Head of caudate nucleus (tissue), 42 donors: Measurements from ENCODE around the gene ANAPC7.
A peak's percentile ranks its signal among the peaks of the same experiment; 100 is the strongest.
"Not testable (repeated sequence)": the region's sequence is repeated elsewhere in the genome, so short reads cannot be mapped to it uniquely, and the experiment has no call there.

ENCODE experiments used
- DNase-seq, 42 donors: peaks; one replicate each; pipeline versions ENCODE4 v3.0.0 to v3.0.0-alpha.2; 2020 to 2021; ENCODE audit warnings: mixed read lengths in 7 of 42
- intact Hi-C: fragments of 100-400 bp; cut with DNase I; formaldehyde crosslinking; loops from one replicate; pipeline ENCODE4 v1.15.0; 2022

Gene ANAPC7

GRCh38 chr12:110379197-110379596, 24.3 kb downstream of the ANAPC7 start:
- DNase-seq, result no peak
- intact Hi-C loops, result no loop called here

- intact Hi-C loops, result not testable (repeated sequence)
- peak in 16 of 42 donors; percentile 8 to 68 (median 32) for DNase-seq
Observed at GRCh38 chr12:110378131-110378790, 25.2 kb downstream of the ANAPC7 start.

GRCh38 chr12:110373962-110374611, 29.4 kb downstream of the ANAPC7 start:
- no peak for DNase-seq
- intact Hi-C loops, result no loop called here

GRCh38 chr12:110373425-110373824, 30.1 kb downstream of the ANAPC7 start:
- DNase-seq, result no peak
- intact Hi-C loops, result no loop called here

- intact Hi-C loops, result no loop called here
- peak in 6 of 42 donors; percentile 7 to 56 (median 30) for DNase-seq
Observed at GRCh38 chr12:110373025-110373424, 30.5 kb downstream of the ANAPC7 start.

GRCh38 chr12:110372056-110372425, 31.5 kb downstream of the ANAPC7 start:
- intact Hi-C loops, result no loop called here
- DNase-seq, result no peak

- intact Hi-C loops, result no loop called here
- no peak for DNase-seq
Observed at GRCh38 chr12:110371408-110372055, 32.0 kb downstream of the ANAPC7 start.

- intact Hi-C loops, result no loop called here
Observed at GRCh38 chr12:110370732-110371231, 32.7 kb downstream of the ANAPC7 start.

GRCh38 chr12:110369992-110370391, 33.5 kb downstream of the ANAPC7 start:
- intact Hi-C loops, result no loop called here
- no peak for DNase-seq

More at GRCh38 chr12:110370732-110371231, 32.7 kb downstream of the ANAPC7 start:
- DNase-seq, result no peak

- DNase-seq, result no peak
- intact Hi-C loops, result no loop called here
Observed at GRCh38 chr12:110367181-110367864, 36.2 kb downstream of the ANAPC7 start.

GRCh38 chr12:110366321-110367142, 37.0 kb downstream of the ANAPC7 start:
- intact Hi-C loops, result no loop called here
- DNase-seq, result no peak

- intact Hi-C loops, result no loop called here
- no peak for DNase-seq
Observed at GRCh38 chr12:110365489-110366320, 37.8 kb downstream of the ANAPC7 start.

GRCh38 chr12:110361216-110361615, 42.3 kb downstream of the ANAPC7 start:
- intact Hi-C loops, result no loop called here
- no peak for DNase-seq

GRCh38 chr12:110358384-110359097, 45.0 kb downstream of the ANAPC7 start:
- intact Hi-C loops, DNase-seq: not testable (repeated sequence)

- intact Hi-C loops, result no loop called here
- DNase-seq, result peak in 1 of 42 donors; percentile 7
Observed at GRCh38 chr12:110355073-110355472, 48.4 kb downstream of the ANAPC7 start.

- no peak for DNase-seq
- intact Hi-C loops, result no loop called here
Observed at GRCh38 chr12:110354172-110354780, 49.2 kb downstream of the ANAPC7 start.
